Muscle of leg (tissue), 11 donors: ENCODE measurements around the gene VAMP4. TPM values are rescaled to one million over a fixed set of nuclear protein-coding genes. Genes with fewer than 3 reads are reported as not detected.

Experiments used
- DNase-seq: peaks from one replicate; pipeline ENCODE4 v3.0.0; 2013
- H3K27ac ChIP-seq: one replicate; pipeline ENCODE4 v1.5.1; 2013; ENCODE audit warnings: mild to moderate bottlenecking, low read length, control low read depth
- H3K27me3 ChIP-seq: one replicate; pipeline ENCODE4 v1.6.1; 2013; ENCODE audit warnings: low read length; ENCODE audit not compliant: control insufficient read depth, insufficient read depth
- H3K36me3 ChIP-seq: one replicate; pipeline ENCODE4 v1.6.1; 2013; ENCODE audit warnings: low read length; ENCODE audit not compliant: control insufficient read depth, insufficient read depth
- H3K4me1 ChIP-seq: one replicate; pipeline ENCODE4 v1.6.1; 2013; ENCODE audit warnings: low read length; ENCODE audit not compliant: control insufficient read depth, insufficient read depth
- H3K4me3 ChIP-seq: one replicate; pipeline ENCODE4 v1.5.1; 2013; ENCODE audit warnings: low read length, control low read depth
- H3K9me3 ChIP-seq: replicated peaks from 2 replicates; pipeline ENCODE4 v1.6.1; 2013; ENCODE audit warnings: low read depth, low read length; ENCODE audit not compliant: control insufficient read depth
- WGBS: methylation state at CpG from one replicate; pipeline ENCODE4 v1.1.5; 2013; ENCODE audit warnings: missing lambda C conversion rate; ENCODE audit not compliant: insufficient coverage; 5-methylcytosine and 5-hydroxymethylcytosine counted together
- polyA plus RNA-seq, 8 donors: library from polyadenylated mRNA; unstranded; fragments of 120-200 nt; gene quantifications; one replicate each; pipeline versions ENCODE4 v1.2.1 to v1.2.3, GENCODE V29; 2013; ENCODE audit warnings: inconsistent platforms in 1 of 8, low replicate concordance in 1 of 8; ENCODE audit not compliant: insufficient read length in 8 of 8, insufficient read depth in 1 of 8
- total RNA-seq: library from RNA; stranded (reverse); fragments of 120-200 nt; gene quantifications from one replicate; pipeline ENCODE4 v1.2.4, GENCODE V29; 2013

VAMP4 gene
- total and polyA plus RNA-seq, 9 donors = 5.5 to 11.7 (median 8.1) TPM

GRCh38 chr1:171781176-171781875 lies 39.5 kb upstream of the VAMP4 start, which contains the start of gene METTL13:
TSS of gene METTL13 (plus strand) at chr1:171781660. CDS start at chr1:171781968, 308 bp downstream.
- WGBS = under 1% methylated on average over 57 of the region's 57 CpGs
- Histone ChIP-seq H3K9me3 (no peaks in the 10 kb centered on the region), H3K36me3 (peaks cover 22% of the 10 kb centered on the region), H3K27me3 (no peaks in the 10 kb centered on the region), H3K4me1 (peaks cover 15% of the 10 kb centered on the region), H3K4me3 (peak within 1 kb of the TSS; percentile 82), H3K27ac (peak within 1 kb of the TSS; percentile 94)
- peak; percentile 100 for DNase-seq

GRCh38 chr1:171780583-171781175 lies 38.8 kb upstream of the VAMP4 start:
- Histone ChIP-seq H3K36me3 (peaks cover 16% of the 10 kb centered on the region), H3K4me1 (peaks cover 15% of the 10 kb centered on the region), H3K27ac (peak overlapping the region; percentile 94), H3K9me3 (no peaks in the 10 kb centered on the region), H3K4me3 (peak overlapping the region; percentile 49), H3K27me3 (no peaks in the 10 kb centered on the region)
- no peak for DNase-seq
- WGBS = 50% methylated on average over 4 of the region's 11 CpGs

- Histone ChIP-seq H3K27ac (no peak overlapping the region), H3K27me3 (no peaks in the 10 kb centered on the region), H3K4me3 (no peak overlapping the region), H3K4me1 (no peaks in the 10 kb centered on the region), H3K36me3 (no peaks in the 10 kb centered on the region), H3K9me3 (no peaks in the 10 kb centered on the region)
- whole genome bisulfite sequencing = 83% methylated on average over 1 of the region's 2 CpGs
- no peak for DNase-seq
Observed at GRCh38 chr1:171772312-171772711, 30.4 kb upstream of the VAMP4 start.

- DNase-seq = no peak
- Histone ChIP-seq H3K9me3 (no peaks in the 10 kb centered on the region), H3K36me3 (no peaks in the 10 kb centered on the region), H3K27ac (no peak overlapping the region), H3K4me1 (no peaks in the 10 kb centered on the region), H3K27me3 (no peaks in the 10 kb centered on the region), H3K4me3 (no peak overlapping the region)
- no CpG with 5 or more reads among the region's 1 CpG for WGBS
Observed at GRCh38 chr1:171769754-171770153, 27.9 kb upstream of the VAMP4 start.

GRCh38 chr1:171769171-171769570 lies 27.3 kb upstream of the VAMP4 start:
- Histone ChIP-seq H3K9me3 (no peaks in the 10 kb centered on the region), H3K27me3 (peaks cover 3% of the 10 kb centered on the region), H3K4me1 (no peaks in the 10 kb centered on the region), H3K27ac (no peak overlapping the region), H3K36me3 (no peaks in the 10 kb centered on the region), H3K4me3 (no peak overlapping the region)
- DNase-seq = no peak
- WGBS = 50% methylated on average over 2 of the region's 3 CpGs

- H3K27ac ChIP-seq = no peak overlapping the region
- 80% methylated on average over 6 of the region's 6 CpGs for WGBS
- peaks cover 4% of the 10 kb centered on the region for H3K27me3 ChIP-seq
- H3K36me3 ChIP-seq = no peaks in the 10 kb centered on the region
- H3K9me3 ChIP-seq = no peaks in the 10 kb centered on the region
- H3K4me1 ChIP-seq = no peaks in the 10 kb centered on the region
- no peak for DNase-seq
- no peak overlapping the region for H3K4me3 ChIP-seq
Observed at GRCh38 chr1:171763764-171764163, 21.9 kb upstream of the VAMP4 start.

- DNase-seq = no peak
- Histone ChIP-seq H3K9me3 (no peaks in the 10 kb centered on the region), H3K27me3 (peaks cover 4% of the 10 kb centered on the region), H3K4me3 (no peak overlapping the region), H3K36me3 (no peaks in the 10 kb centered on the region), H3K4me1 (no peaks in the 10 kb centered on the region), H3K27ac (no peak overlapping the region)
- 83% methylated on average over 6 of the region's 6 CpGs for WGBS
Observed at GRCh38 chr1:171762143-171762563, 20.3 kb upstream of the VAMP4 start.

- Histone ChIP-seq H3K27ac (no peak overlapping the region), H3K4me1 (no peaks in the 10 kb centered on the region), H3K4me3 (no peak overlapping the region), H3K36me3 (no peaks in the 10 kb centered on the region), H3K9me3 (no peaks in the 10 kb centered on the region), H3K27me3 (no peaks in the 10 kb centered on the region)
- no peak for DNase-seq
Observed at GRCh38 chr1:171758011-171758410, 16.1 kb upstream of the VAMP4 start.

GRCh38 chr1:171756856-171757255 lies 15.0 kb upstream of the VAMP4 start:
- no peak overlapping the region for H3K27ac ChIP-seq
- H3K36me3 ChIP-seq = no peaks in the 10 kb centered on the region
- no peak for DNase-seq
- no peaks in the 10 kb centered on the region for H3K9me3 ChIP-seq
- no peaks in the 10 kb centered on the region for H3K27me3 ChIP-seq
- H3K4me1 ChIP-seq = no peaks in the 10 kb centered on the region
- no peak overlapping the region for H3K4me3 ChIP-seq
- WGBS = 82% methylated on average over 2 of the region's 4 CpGs

- Histone ChIP-seq H3K9me3 (no peaks in the 10 kb centered on the region), H3K36me3 (no peaks in the 10 kb centered on the region), H3K4me3 (no peak overlapping the region), H3K27me3 (no peaks in the 10 kb centered on the region), H3K27ac (no peak overlapping the region), H3K4me1 (no peaks in the 10 kb centered on the region)
- DNase-seq = no peak
- no CpG with 5 or more reads among the region's 1 CpG for WGBS
Observed at GRCh38 chr1:171754971-171755370, 13.1 kb upstream of the VAMP4 start.
